Measurements from ENCODE around the gene RAF1.
"Not testable (repeated sequence)": the region's sequence is repeated elsewhere in the genome, so short reads cannot be mapped to it uniquely, and the experiment has no call there.

The RAF1 gene

GRCh38 chr3:12556690-12557472, 107.0 kb downstream of the RAF1 start, which contains the start of gene MKRN2:
MKRN2 (plus strand) TSS chr3:12557087; CDS start chr3:12557151, 64 bp downstream.
- no peak for FAIRE-seq

GRCh38 chr3:12556314-12556689, 107.6 kb downstream of the RAF1 start:
- FAIRE-seq, result no peak

- no peak for FAIRE-seq
Observed at GRCh38 chr3:12553921-12554391, 110.0 kb downstream of the RAF1 start.

GRCh38 chr3:12549971-12550760, 113.8 kb downstream of the RAF1 start:
- no peak for FAIRE-seq

GRCh38 chr3:12545473-12545791, 118.5 kb downstream of the RAF1 start, which contains the start of gene MKRN2OS:
MKRN2OS (minus strand) TSS chr3:12545499; CDS start chr3:12545464, 35 bp downstream.
- FAIRE-seq, result no peak

- no peak for FAIRE-seq
Observed at GRCh38 chr3:12544652-12545472, 119.1 kb downstream of the RAF1 start.

GRCh38 chr3:12543497-12543896, 120.4 kb downstream of the RAF1 start:
- FAIRE-seq, result not testable (repeated sequence)

- no peak for FAIRE-seq
Observed at GRCh38 chr3:12541625-12542024, 122.3 kb downstream of the RAF1 start.

GRCh38 chr3:12536423-12536822, 127.5 kb downstream of the RAF1 start:
- no peak for FAIRE-seq

All from G401.6 (cell line).